NB4 (cell line): Measurements from ENCODE around the gene ZGRF1.

Experiments
- MYC ChIP-seq: IDR thresholded peaks from 2 replicates; pipeline ENCODE4 v1.6.1; 2011; ENCODE audit warnings: low read depth, low read length
- POLR2A ChIP-seq: IDR thresholded peaks from 2 replicates; pipeline ENCODE4 v1.6.1; 2011; ENCODE audit warnings: mild to moderate bottlenecking; ENCODE audit not compliant: insufficient read length; ENCODE audit errors: extremely low read depth
- TF ChIP-seq, protein P1 (sequence below): IDR thresholded peaks from one replicate; pipeline ENCODE4 v1.5.1; 2012; ENCODE audit warnings: low read depth, low read length

DNA sequence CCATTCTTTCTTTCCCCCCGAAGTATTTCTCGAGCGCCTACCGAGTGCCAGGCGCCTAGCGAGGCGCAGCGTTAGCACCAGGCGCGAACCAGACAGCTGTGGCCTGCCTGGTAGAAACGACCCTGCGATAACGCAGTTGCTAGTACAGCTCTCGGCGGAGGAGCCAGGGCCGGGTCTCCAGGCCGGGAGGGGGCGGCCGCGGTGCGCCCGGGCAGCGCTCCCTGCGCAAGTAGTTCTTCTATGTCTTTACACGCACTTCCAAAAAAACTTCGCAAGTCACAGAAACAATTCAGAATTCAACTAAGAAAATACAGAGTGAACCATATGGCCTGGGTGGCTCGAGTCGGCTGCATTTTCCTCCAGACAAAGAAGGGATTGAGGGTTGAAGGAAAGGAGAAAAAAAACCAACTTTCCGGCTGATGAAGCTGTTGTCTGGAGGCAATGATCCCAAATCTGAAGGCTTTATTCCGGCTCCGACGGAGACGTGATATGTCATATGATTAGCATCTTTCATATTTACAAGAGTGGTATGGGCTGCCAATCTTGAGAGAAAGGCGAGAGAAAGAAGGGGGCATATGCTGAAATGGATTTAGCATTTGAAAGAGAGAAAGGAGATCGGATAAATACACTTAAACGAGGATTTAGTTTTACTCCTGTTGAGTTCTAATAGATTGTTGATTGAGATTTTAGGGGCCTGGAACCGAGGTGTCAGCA is 113.5 kb downstream of the ZGRF1 start:
- TF ChIP-seq, protein P1, sequence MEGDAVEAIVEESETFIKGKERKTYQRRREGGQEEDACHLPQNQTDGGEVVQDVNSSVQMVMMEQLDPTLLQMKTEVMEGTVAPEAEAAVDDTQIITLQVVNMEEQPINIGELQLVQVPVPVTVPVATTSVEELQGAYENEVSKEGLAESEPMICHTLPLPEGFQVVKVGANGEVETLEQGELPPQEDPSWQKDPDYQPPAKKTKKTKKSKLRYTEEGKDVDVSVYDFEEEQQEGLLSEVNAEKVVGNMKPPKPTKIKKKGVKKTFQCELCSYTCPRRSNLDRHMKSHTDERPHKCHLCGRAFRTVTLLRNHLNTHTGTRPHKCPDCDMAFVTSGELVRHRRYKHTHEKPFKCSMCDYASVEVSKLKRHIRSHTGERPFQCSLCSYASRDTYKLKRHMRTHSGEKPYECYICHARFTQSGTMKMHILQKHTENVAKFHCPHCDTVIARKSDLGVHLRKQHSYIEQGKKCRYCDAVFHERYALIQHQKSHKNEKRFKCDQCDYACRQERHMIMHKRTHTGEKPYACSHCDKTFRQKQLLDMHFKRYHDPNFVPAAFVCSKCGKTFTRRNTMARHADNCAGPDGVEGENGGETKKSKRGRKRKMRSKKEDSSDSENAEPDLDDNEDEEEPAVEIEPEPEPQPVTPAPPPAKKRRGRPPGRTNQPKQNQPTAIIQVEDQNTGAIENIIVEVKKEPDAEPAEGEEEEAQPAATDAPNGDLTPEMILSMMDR = peak; percentile 55
- TF ChIP-seq POLR2A (no peak), MYC (no peak)
